Measurements from ENCODE around the gene ITGA1.
"Not testable (repeated sequence)": the region's sequence is repeated elsewhere in the genome, so short reads cannot be mapped to it uniquely, and the experiment has no call there.

The ITGA1 gene

DNA sequence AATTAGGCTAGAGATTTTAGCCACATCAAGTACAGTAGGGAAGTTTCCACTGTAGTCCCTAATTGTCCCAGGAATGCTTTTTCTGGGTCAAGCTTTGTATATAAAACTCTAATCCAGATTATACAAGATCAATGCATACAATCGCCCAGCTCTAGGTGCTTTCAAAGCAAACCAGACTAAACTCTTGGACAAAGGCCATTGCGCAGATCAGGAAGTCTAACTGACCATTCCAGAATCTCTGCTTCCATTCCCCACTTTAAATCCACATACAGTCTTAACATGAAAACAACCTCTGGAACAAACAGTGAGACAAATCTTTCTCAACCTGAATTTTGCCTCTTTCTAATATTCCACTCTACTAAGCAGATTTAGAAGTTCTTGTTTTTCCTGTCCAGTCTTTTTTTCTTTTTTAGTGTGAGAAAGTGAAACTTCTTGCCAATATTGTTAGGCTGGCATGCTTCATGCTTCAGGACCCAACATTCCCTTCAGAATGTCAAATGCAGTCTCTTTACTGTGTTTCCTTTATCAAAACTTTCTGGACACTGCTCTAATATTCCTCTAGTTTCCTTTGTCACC is 76.1 kb downstream of the ITGA1 start:
- no peak overlapping the region for H3K4me2 ChIP-seq (ENCODE audit: low read depth, low read length)
- no peaks in the 10 kb centered on the region for H3K9me2 ChIP-seq (replicated peaks; ENCODE audit: insufficient read depth, low read length)
- no peaks in the 10 kb centered on the region; the same call in 1 of the 2 replicates for H3K9me3 ChIP-seq (replicated peaks; ENCODE audit: insufficient read depth, low read length)
- H3K79me2 ChIP-seq (ENCODE audit: low read length), result no peaks in the 10 kb centered on the region
- H3K9ac ChIP-seq (ENCODE audit: low read length), result no peak overlapping the region
- H3K36me3 ChIP-seq (replicated peaks; ENCODE audit: insufficient read depth, low read length), result no peaks in the 10 kb centered on the region
- no peak overlapping the region for H3K4me3 ChIP-seq (ENCODE audit: low read length)
- no peaks in the 10 kb centered on the region for H3K27me3 ChIP-seq (replicated peaks; ENCODE audit: insufficient read depth, low read length)
- DNase-seq, result no peak
- no peak overlapping the region for H2AFZ ChIP-seq (ENCODE audit: low read length)
- TF ChIP-seq, protein P1, sequence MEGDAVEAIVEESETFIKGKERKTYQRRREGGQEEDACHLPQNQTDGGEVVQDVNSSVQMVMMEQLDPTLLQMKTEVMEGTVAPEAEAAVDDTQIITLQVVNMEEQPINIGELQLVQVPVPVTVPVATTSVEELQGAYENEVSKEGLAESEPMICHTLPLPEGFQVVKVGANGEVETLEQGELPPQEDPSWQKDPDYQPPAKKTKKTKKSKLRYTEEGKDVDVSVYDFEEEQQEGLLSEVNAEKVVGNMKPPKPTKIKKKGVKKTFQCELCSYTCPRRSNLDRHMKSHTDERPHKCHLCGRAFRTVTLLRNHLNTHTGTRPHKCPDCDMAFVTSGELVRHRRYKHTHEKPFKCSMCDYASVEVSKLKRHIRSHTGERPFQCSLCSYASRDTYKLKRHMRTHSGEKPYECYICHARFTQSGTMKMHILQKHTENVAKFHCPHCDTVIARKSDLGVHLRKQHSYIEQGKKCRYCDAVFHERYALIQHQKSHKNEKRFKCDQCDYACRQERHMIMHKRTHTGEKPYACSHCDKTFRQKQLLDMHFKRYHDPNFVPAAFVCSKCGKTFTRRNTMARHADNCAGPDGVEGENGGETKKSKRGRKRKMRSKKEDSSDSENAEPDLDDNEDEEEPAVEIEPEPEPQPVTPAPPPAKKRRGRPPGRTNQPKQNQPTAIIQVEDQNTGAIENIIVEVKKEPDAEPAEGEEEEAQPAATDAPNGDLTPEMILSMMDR (IDR thresholded peaks at IDR 0.05; ENCODE audit: low read length), result no peak
- TF ChIP-seq EZH2 (optimal IDR thresholded peaks at IDR 0.05; ENCODE audit: low read depth, low read length) (no peak), EZH2phosphoT487 (IDR thresholded peaks at IDR 0.05; ENCODE audit: low read length) (no peak)
- H3K27ac ChIP-seq (ENCODE audit: low read length), result no peak overlapping the region
- no peaks in the 10 kb centered on the region for H3F3A ChIP-seq (ENCODE audit: insufficient read depth, low read length)
- H4K20me1 ChIP-seq (ENCODE audit: insufficient read depth, low read length), result no peaks in the 10 kb centered on the region
- no peaks in the 10 kb centered on the region for H3K4me1 ChIP-seq (ENCODE audit: low read length)

- Histone ChIP-seq H3K4me2 (ENCODE audit: low read depth, low read length) (no peak overlapping the region), H3K79me2 (ENCODE audit: low read length) (no peaks in the 10 kb centered on the region)
- TF ChIP-seq EZH2 (optimal IDR thresholded peaks at IDR 0.05; ENCODE audit: low read depth, low read length), result no peak
- TF ChIP-seq EZH2phosphoT487 (IDR thresholded peaks at IDR 0.05; ENCODE audit: low read length), result no peak
- TF ChIP-seq, protein P1 (IDR thresholded peaks at IDR 0.05; ENCODE audit: low read length), result no peak
Observed at GRCh38 chr5:52864371-52864770, 76.7 kb downstream of the ITGA1 start.

DNA sequence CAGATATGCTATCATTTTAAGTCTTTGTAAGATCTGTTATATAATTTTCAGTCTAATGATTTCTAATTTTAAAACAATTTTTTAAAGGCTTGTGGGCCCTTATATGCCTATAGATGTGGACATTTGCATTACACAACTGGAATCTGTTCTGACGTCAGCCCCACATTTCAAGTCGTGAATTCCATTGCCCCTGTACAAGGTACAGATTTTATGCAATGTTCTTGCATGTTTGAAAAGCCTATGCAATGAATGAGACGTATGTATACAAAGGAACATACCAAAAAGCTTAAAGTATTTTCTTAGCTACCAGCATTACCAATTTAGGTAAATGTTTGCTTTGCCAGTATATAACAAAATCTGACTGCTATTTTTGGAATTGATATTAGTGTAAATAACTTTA is 77.2 kb downstream of the ITGA1 start:
- H3K27me3 ChIP-seq (replicated peaks; ENCODE audit: insufficient read depth, low read length), result no peaks in the 10 kb centered on the region
- no peaks in the 10 kb centered on the region for H3K9me2 ChIP-seq (replicated peaks; ENCODE audit: insufficient read depth, low read length)
- DNase-seq, result no peak
- TF ChIP-seq, protein P1 (IDR thresholded peaks at IDR 0.05; ENCODE audit: low read length), result no peak
- no peak for TF ChIP-seq EZH2 (optimal IDR thresholded peaks at IDR 0.05; ENCODE audit: low read depth, low read length)
- no peak for TF ChIP-seq EZH2phosphoT487 (IDR thresholded peaks at IDR 0.05; ENCODE audit: low read length)
- H3K36me3 ChIP-seq (replicated peaks; ENCODE audit: insufficient read depth, low read length), result no peaks in the 10 kb centered on the region
- H3K4me2 ChIP-seq (ENCODE audit: low read depth, low read length), result no peak overlapping the region
- no peak overlapping the region for H3K4me3 ChIP-seq (ENCODE audit: low read length)
- no peak overlapping the region for H3K9ac ChIP-seq (ENCODE audit: low read length)
- no peaks in the 10 kb centered on the region for H3F3A ChIP-seq (ENCODE audit: insufficient read depth, low read length)
- H4K20me1 ChIP-seq (ENCODE audit: insufficient read depth, low read length), result no peaks in the 10 kb centered on the region
- H3K27ac ChIP-seq (ENCODE audit: low read length), result no peak overlapping the region
- H3K9me3 ChIP-seq (replicated peaks; ENCODE audit: insufficient read depth, low read length), result no peaks in the 10 kb centered on the region
- no peak overlapping the region for H2AFZ ChIP-seq (ENCODE audit: low read length)
- no peaks in the 10 kb centered on the region for H3K4me1 ChIP-seq (ENCODE audit: low read length)
- no peaks in the 10 kb centered on the region for H3K79me2 ChIP-seq (ENCODE audit: low read length)

More at GRCh38 chr5:52864371-52864770, 76.7 kb downstream of the ITGA1 start:
- Histone ChIP-seq H3K4me3 (ENCODE audit: low read length) (no peak overlapping the region), H2AFZ (ENCODE audit: low read length) (no peak overlapping the region), H3K9me3 (replicated peaks; ENCODE audit: insufficient read depth, low read length) (no peaks in the 10 kb centered on the region), H3K27ac (ENCODE audit: low read length) (no peak overlapping the region), H3F3A (ENCODE audit: insufficient read depth, low read length) (no peaks in the 10 kb centered on the region), H3K9me2 (replicated peaks; ENCODE audit: insufficient read depth, low read length) (no peaks in the 10 kb centered on the region), H3K36me3 (replicated peaks; ENCODE audit: insufficient read depth, low read length) (no peaks in the 10 kb centered on the region), H3K27me3 (replicated peaks; ENCODE audit: insufficient read depth, low read length) (no peaks in the 10 kb centered on the region), H3K9ac (ENCODE audit: low read length) (no peak overlapping the region), H3K4me1 (ENCODE audit: low read length) (no peaks in the 10 kb centered on the region), H4K20me1 (ENCODE audit: insufficient read depth, low read length) (no peaks in the 10 kb centered on the region)
- no peak for DNase-seq

DNA sequence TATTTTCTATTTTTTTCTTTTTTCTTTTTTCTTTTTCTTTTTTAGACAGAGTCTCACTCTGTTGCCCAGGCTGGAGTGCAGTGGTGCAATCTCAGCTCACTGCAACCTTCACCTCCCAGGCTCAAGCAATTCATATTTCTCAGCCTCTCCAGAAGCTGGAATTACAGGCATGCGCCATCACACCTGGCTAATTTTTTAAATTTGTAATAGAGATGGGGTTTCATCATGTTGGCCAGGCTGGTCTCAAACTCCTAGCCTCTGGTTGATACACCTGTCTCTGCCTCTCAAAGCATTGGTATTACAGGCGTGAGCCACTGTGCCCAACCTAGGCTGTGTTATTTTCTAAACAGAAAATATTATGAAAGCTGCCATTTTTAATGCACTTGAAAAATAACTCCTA is 78.3 kb downstream of the ITGA1 start:
- not testable (repeated sequence) for H2AFZ ChIP-seq (ENCODE audit: low read length); H4K20me1 ChIP-seq (ENCODE audit: insufficient read depth, low read length); H3K9me2 ChIP-seq (replicated peaks; ENCODE audit: insufficient read depth, low read length); DNase-seq; H3K79me2 ChIP-seq (ENCODE audit: low read length); H3K27me3 ChIP-seq (replicated peaks; ENCODE audit: insufficient read depth, low read length); H3K27ac ChIP-seq (ENCODE audit: low read length); H3K4me3 ChIP-seq (ENCODE audit: low read length); H3K9me3 ChIP-seq (replicated peaks; ENCODE audit: insufficient read depth, low read length); H3F3A ChIP-seq (ENCODE audit: insufficient read depth, low read length); H3K36me3 ChIP-seq (replicated peaks; ENCODE audit: insufficient read depth, low read length); H3K4me2 ChIP-seq (ENCODE audit: low read depth, low read length); H3K4me1 ChIP-seq (ENCODE audit: low read length); H3K9ac ChIP-seq (ENCODE audit: low read length)
